Glutamatergic neuron (in vitro differentiated cells): ENCODE measurements around the gene VNN1. TPM values are rescaled to one million over a fixed set of nuclear protein-coding genes. Genes with fewer than 3 reads are reported as not detected.

ENCODE experiments used
- DNase-seq: peaks from one replicate; pipeline ENCODE4 v3.0.0; 2022
- H3K27ac Mint-ChIP-seq: one replicate; pipeline ENCODE4 v1.8.0; 2020; ENCODE audit warnings: mild to moderate bottlenecking, mixed read lengths, inconsistent platforms; ENCODE audit not compliant: unreplicated experiment
- H3K27me3 Mint-ChIP-seq: one replicate; pipeline ENCODE4 v1.8.0; 2020; ENCODE audit warnings: mild to moderate bottlenecking, moderate library complexity, mixed read lengths, inconsistent platforms; ENCODE audit not compliant: unreplicated experiment
- H3K36me3 Mint-ChIP-seq: one replicate; pipeline ENCODE4 v1.8.0; 2020; ENCODE audit warnings: mild to moderate bottlenecking, mixed read lengths, inconsistent platforms; ENCODE audit not compliant: unreplicated experiment
- H3K4me1 Mint-ChIP-seq: one replicate; pipeline ENCODE4 v1.8.0; 2020; ENCODE audit warnings: mild to moderate bottlenecking, low read depth, mixed read lengths, inconsistent platforms; ENCODE audit not compliant: unreplicated experiment
- H3K4me3 Mint-ChIP-seq: one replicate; pipeline ENCODE4 v1.8.0; 2020; ENCODE audit warnings: mild to moderate bottlenecking, mixed read lengths, inconsistent platforms; ENCODE audit not compliant: unreplicated experiment
- H3K9me3 Mint-ChIP-seq: one replicate; pipeline ENCODE4 v1.8.0; 2020; ENCODE audit warnings: mild to moderate bottlenecking, moderate library complexity, mixed read lengths, inconsistent platforms; ENCODE audit not compliant: unreplicated experiment
- CTCF ChIP-seq: fragments of 200-600 bp; sonication (generic); IDR thresholded peaks from one replicate; pipeline ENCODE4 v1.5.0; 2021; ENCODE audit not compliant: partially characterized antibody, unreplicated experiment
- total RNA-seq: library from RNA; stranded (reverse); fragmentation: NEBNext Ultra II Directional; extraction: Animal tissue kit (Norgen Biotek cat#: 25700); gene quantifications from one replicate; pipeline ENCODE4 v1.2.1, GENCODE V29; 2021; ENCODE audit not compliant: unreplicated experiment

Gene VNN1
- total RNA-seq, 1 donor from 2014 or later, result not detected

- TF ChIP-seq CTCF, result no peak
- no peaks in the 10 kb centered on the region for H3K4me1 Mint-ChIP-seq
These were observed 38.0 kb upstream of the VNN1 start for GRCh38 chr6:132751828-132752227.

GRCh38 chr6:132751306-132751705 lies 37.5 kb upstream of the VNN1 start:
- no peak for TF ChIP-seq CTCF
- H3K36me3 Mint-ChIP-seq, result no peaks in the 10 kb centered on the region
- no peaks in the 10 kb centered on the region for H3K9me3 Mint-ChIP-seq
- H3K4me1 Mint-ChIP-seq, result no peaks in the 10 kb centered on the region
- no peak overlapping the region for H3K27ac Mint-ChIP-seq
- DNase-seq, result no peak
- no peak overlapping the region for H3K4me3 Mint-ChIP-seq
- peaks cover 2% of the 10 kb centered on the region for H3K27me3 Mint-ChIP-seq

More at GRCh38 chr6:132751828-132752227, 38.0 kb upstream of the VNN1 start:
- DNase-seq, result no peak
- peaks cover 1% of the 10 kb centered on the region for H3K27me3 Mint-ChIP-seq
- no peaks in the 10 kb centered on the region for H3K36me3 Mint-ChIP-seq
- no peak overlapping the region for H3K27ac Mint-ChIP-seq
- no peak overlapping the region for H3K4me3 Mint-ChIP-seq
- H3K9me3 Mint-ChIP-seq, result no peaks in the 10 kb centered on the region

DNA sequence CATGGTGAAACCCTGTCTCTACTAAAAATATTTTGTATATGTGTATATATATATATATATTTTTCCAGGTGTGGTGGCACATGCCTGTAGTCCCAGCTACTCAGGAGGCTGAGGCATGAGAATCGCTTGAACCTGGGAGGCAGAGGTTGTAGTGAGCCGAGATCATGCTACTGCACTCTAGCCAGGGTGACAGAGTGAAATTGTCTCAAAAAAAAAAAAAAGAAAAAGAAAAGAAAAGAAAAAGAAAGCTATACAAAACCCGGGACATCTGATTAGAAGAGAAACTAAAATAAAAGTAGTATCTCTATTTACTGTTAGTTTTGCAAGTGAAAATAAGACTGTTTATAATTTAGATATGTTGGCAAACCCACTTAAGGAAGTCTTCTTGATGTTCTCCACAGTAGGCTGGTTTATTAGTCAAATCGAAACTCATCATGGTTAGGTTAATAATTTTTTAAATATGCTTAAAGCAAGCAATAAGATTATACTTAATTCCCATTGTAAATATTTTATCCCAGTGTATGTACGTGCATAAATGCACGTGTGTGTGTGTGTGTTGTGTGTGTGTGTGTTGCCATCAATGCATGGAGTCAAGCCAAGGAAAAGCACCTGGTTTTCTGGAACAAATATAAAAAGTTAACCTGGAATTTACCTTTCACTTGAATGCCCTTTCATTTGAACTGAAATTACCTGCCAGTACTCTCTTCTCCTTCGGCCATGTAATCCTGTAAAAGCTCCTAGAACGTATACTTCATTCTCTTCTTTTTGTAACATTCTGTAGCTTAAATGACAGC lies 36.8 kb upstream of the VNN1 start:
- Mint-ChIP-seq H3K36me3 (no peaks in the 10 kb centered on the region), H3K4me3 (no peak overlapping the region), H3K4me1 (no peaks in the 10 kb centered on the region), H3K27me3 (peaks cover 2% of the 10 kb centered on the region), H3K27ac (no peak overlapping the region), H3K9me3 (no peaks in the 10 kb centered on the region)
- TF ChIP-seq CTCF, result no peak
- no peak for DNase-seq

DNA sequence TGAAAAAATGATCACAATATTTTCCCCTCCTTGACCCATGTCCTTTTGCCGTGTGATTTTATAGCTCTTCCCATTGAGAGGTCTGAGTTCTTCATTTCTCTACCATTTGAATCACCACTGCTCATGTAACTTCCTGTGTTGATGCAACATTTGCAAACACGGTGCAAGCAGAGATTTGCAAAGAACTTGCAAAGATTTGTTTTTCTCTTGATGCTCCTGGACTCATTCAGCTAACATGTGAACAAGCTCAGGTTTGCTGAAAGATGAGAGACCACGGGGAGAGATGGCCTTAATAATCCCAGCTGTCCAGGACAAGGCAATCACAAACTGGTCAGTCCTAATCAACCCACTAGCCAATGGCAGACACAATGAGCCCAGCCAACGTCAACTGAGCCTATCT lies 35.3 kb upstream of the VNN1 start:
- H3K4me1 Mint-ChIP-seq, result no peaks in the 10 kb centered on the region
- DNase-seq, result no peak
- TF ChIP-seq CTCF, result no peak
- H3K4me3 Mint-ChIP-seq, result no peak overlapping the region
- H3K27me3 Mint-ChIP-seq, result peaks cover 2% of the 10 kb centered on the region
- H3K36me3 Mint-ChIP-seq, result no peaks in the 10 kb centered on the region
- no peaks in the 10 kb centered on the region for H3K9me3 Mint-ChIP-seq
- no peak overlapping the region for H3K27ac Mint-ChIP-seq

GRCh38 chr6:132748446-132748845 lies 34.6 kb upstream of the VNN1 start:
- TF ChIP-seq CTCF, result no peak
- H3K4me1 Mint-ChIP-seq, result no peaks in the 10 kb centered on the region
- H3K36me3 Mint-ChIP-seq, result no peaks in the 10 kb centered on the region
- H3K27ac Mint-ChIP-seq, result no peak overlapping the region
- no peak overlapping the region for H3K4me3 Mint-ChIP-seq
- no peak for DNase-seq
- H3K9me3 Mint-ChIP-seq, result no peaks in the 10 kb centered on the region
- peaks cover 2% of the 10 kb centered on the region for H3K27me3 Mint-ChIP-seq
